ENCODE measurements around the gene RGL4.

RGL4 gene

DNA sequence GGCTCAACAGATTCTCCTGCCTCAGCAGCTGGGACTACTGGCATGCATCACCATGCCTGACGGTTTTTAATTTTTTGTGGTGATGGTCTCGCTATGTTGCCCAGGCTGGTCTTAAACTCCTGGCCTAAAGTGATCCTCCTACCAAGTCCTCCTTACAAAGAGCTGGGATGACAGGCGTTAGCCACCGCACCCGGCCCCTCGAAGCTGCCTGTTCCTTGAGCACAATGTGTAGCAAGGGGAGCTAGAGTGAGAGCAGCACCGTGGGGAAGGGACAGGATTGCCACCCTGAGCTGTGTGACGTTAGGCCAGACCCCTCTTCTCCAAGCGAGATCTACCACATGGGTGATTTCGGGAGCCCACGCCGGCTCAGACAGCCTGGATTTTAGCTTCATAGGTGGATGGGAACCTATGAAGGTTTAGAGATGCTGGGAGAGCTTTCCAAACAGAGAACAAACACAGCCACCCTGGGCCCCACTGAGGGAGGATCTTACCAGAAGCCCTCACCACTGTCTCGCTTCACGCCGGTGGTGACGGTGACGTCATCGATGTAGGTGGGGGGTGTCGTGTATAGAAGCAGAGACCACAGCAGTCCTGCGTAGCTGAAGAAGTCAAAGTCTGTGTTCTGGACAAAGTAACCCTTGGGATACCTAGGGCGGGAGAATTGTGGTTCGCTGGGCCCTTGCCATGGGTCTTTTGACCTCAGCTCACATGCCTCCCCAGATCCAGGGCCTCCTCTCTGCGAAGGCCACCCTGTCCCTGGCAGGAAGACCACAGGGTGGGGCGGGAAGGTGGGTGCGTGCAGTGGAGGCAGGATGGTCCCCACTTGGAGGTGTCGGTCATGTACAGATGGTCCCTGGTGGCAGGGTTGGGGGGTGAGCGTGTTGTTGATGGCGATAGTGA is 23.1 kb downstream of the RGL4 start:
- Mint-ChIP-seq H3K27me3 (ENCODE audit: low read depth, poor library complexity) (no peaks in the 10 kb centered on the region), H3K4me1 (peaks cover 12% of the 10 kb centered on the region), H3K27ac (no peak overlapping the region), H3K9me3 (no peaks in the 10 kb centered on the region), H3K36me3 (ENCODE audit: low read depth) (peaks cover 34% of the 10 kb centered on the region), H3K4me3 (no peak overlapping the region)
- no peak for DNase-seq
- TF ChIP-seq, protein P1, sequence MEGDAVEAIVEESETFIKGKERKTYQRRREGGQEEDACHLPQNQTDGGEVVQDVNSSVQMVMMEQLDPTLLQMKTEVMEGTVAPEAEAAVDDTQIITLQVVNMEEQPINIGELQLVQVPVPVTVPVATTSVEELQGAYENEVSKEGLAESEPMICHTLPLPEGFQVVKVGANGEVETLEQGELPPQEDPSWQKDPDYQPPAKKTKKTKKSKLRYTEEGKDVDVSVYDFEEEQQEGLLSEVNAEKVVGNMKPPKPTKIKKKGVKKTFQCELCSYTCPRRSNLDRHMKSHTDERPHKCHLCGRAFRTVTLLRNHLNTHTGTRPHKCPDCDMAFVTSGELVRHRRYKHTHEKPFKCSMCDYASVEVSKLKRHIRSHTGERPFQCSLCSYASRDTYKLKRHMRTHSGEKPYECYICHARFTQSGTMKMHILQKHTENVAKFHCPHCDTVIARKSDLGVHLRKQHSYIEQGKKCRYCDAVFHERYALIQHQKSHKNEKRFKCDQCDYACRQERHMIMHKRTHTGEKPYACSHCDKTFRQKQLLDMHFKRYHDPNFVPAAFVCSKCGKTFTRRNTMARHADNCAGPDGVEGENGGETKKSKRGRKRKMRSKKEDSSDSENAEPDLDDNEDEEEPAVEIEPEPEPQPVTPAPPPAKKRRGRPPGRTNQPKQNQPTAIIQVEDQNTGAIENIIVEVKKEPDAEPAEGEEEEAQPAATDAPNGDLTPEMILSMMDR (IDR thresholded peaks at IDR 0.05): no peak

DNA sequence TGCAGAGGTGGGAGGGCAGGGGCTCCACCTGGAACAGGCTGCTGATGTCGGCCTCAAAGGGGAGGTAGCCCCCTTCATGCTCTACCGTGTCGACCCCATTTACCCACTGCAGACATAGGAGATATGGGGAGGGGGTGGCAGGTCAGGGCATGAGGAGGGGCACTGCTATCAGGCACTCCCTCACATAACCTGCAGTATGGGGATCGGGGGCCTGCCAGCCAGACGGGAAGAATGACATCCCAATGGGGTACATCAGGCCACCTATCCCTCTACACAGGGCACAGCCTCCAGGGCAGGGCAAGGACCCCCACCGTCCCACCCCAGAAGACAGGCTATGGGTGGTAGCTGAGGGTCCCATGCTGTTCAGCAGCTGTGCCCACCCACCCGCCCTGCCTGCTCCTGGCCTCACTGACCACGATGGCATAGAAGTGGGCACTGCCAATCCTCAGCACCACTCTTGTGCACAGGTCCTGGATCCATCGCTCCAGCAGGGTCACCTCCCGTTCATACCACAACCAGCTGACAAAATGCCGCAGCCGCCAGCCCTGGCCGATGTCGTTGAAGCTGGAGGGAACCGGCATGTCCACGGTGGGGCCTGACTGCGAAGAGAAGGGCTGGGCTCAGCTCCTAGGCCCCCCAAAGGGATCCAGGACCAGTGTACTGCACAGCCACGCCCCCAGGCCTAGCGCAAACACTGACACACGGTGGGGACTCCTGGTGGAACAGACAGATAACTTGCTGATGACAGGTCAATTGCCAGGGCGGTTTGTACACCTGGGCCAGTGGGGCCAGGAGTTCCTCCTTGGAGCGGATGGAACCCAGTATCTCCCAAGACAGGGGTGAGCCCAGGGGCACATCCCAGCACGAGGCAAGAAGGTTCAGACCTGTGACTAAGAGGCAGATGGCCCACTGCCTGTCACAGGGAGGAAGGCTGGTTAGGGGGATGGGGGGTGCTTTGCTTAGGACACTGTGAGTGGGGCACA is 24.1 kb downstream of the RGL4 start:
- DNase-seq: no peak
- Mint-ChIP-seq H3K36me3 (ENCODE audit: low read depth) (peaks cover 26% of the 10 kb centered on the region), H3K4me1 (peaks cover 12% of the 10 kb centered on the region), H3K27ac (no peak overlapping the region), H3K4me3 (peak overlapping the region; percentile 80), H3K9me3 (no peaks in the 10 kb centered on the region), H3K27me3 (ENCODE audit: low read depth, poor library complexity) (no peaks in the 10 kb centered on the region)
- TF ChIP-seq, protein P1 (IDR thresholded peaks at IDR 0.05): no peak

DNA sequence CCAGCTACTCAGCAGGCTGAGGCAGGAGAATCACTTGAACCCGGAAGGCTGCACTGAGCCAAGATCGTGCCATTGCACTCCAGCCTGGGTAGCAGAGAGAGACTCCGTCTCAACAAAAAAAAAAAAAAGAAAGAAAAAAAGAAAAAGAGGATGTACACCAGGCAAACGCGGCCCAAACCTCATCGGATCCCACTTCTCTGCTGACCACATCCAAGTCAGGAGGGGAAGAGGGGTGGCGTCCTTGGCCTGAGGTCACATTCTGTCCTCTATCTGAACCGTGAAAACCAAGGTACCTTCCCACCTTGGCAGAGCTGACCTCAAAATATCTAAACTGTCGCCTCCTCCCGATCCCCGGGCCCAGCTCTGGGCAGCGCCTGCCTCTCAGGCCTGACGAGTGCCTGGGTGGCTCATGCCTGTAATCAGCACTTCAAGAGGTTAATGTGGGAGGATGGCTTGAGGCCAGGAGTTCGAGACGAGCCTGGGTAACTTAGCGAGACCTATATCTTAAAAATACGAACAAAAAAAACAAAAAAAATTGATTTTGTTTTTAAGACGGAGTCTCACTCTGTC is 25.1 kb downstream of the RGL4 start:
- no peak overlapping the region for H3K27ac Mint-ChIP-seq
- H3K4me3 Mint-ChIP-seq: peak overlapping the region; percentile 80
- no peaks in the 10 kb centered on the region for H3K27me3 Mint-ChIP-seq (ENCODE audit: low read depth, poor library complexity)
- no peak for DNase-seq
- H3K4me1 Mint-ChIP-seq: peaks cover 12% of the 10 kb centered on the region
- peaks cover 17% of the 10 kb centered on the region for H3K36me3 Mint-ChIP-seq (ENCODE audit: low read depth)
- no peaks in the 10 kb centered on the region for H3K9me3 Mint-ChIP-seq
- TF ChIP-seq, protein P1 (IDR thresholded peaks at IDR 0.05): no peak

DNA sequence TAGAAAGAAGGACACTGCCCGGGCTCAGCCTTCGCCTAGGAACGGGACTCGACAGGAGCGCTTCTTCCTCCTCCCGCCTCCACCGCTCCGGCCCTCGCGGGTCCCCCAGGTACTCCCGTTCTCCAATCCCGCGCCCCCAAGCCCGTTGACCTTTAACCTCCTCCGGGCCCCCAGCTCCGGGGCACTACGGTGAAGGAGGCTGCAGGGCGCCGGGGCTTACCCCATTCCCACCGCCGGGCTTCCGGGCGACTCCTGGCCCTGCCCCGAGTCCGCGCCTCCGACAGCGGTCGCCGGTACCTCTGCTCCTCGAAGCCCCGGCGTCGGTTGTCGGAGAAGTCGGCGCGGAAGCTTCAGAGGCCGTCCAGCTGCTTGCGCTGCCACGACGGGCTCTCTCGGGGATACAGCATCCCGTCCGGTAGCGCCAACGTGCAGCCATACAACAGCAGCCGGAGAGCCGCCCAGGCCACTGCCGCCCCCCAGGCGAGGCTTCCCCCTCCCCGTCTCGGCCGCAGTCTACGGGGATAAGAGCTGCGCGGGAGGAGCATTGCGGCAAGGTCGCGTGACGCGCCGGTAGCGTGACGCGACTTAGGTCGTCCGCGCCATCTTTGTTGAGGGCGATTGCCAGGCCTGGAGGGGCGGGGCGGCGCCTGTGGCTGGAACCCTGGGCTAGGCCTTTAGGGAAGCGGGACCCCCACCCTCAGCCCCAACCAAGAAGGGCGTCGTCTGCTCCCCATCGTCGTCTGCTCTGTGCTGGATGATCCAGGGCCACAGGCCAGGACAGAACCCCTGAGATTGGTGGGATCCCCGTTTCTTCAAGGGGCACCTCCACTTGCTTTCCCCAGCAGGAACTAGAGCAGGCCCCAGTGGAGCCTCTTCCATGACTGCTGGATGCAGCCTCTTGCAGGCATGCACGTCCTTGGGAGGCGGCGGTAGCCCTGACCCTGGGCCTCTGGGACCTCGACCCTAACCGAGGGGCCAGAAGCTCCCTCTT is 26.3 kb downstream of the RGL4 start:
- H3K9me3 Mint-ChIP-seq: no peaks in the 10 kb centered on the region
- H3K27me3 Mint-ChIP-seq (ENCODE audit: low read depth, poor library complexity): peaks cover 3% of the 10 kb centered on the region
- H3K4me1 Mint-ChIP-seq: peaks cover 13% of the 10 kb centered on the region
- peaks cover 7% of the 10 kb centered on the region for H3K36me3 Mint-ChIP-seq (ENCODE audit: low read depth)
- H3K4me3 Mint-ChIP-seq: peak overlapping the region; percentile 80
- TF ChIP-seq, protein P1 (IDR thresholded peaks at IDR 0.05): no peak
- peak overlapping the region; percentile 64 for H3K27ac Mint-ChIP-seq
- DNase-seq: peak; percentile 89
